Neural cell (in vitro differentiated cells): Measurements from ENCODE around the gene CTXN1. TPM values are rescaled to one million over a fixed set of nuclear protein-coding genes. Genes with fewer than 3 reads are reported as not detected.

ENCODE experiments used
- H2AFZ ChIP-seq: fragments of 200-600, 300-800 bp; sonication (generic), shearing (Covaris generic); 2 replicates; pipeline ENCODE4 v1.6.0; 2014; ENCODE audit warnings: low read depth, mild to moderate bottlenecking, antibody characterized with exemption, low read length, moderate library complexity
- H3F3A ChIP-seq: fragments of 200-600 bp; shearing (Covaris generic); 2 replicates; pipeline ENCODE4 v1.6.1; 2016; ENCODE audit warnings: mild to moderate bottlenecking, moderate library complexity, mixed read lengths, antibody characterized with exemption, low read length; ENCODE audit not compliant: insufficient read depth, poor library complexity, severe bottlenecking
- H3K27ac ChIP-seq: fragments of 200-600, 300-800 bp; sonication (generic), shearing (Covaris generic); 2 replicates; pipeline ENCODE4 v1.5.1; 2014; ENCODE audit warnings: mild to moderate bottlenecking, low read length, moderate library complexity
- H3K27me3 ChIP-seq: fragments of 300-800, 200-600 bp; sonication (generic), shearing (Covaris generic); 2 replicates; pipeline ENCODE4 v1.6.0; 2014; ENCODE audit warnings: mild to moderate bottlenecking, low read depth, low read length, moderate library complexity; ENCODE audit not compliant: insufficient read depth
- H3K36me3 ChIP-seq: fragments of 300-800, 200-600 bp; sonication (generic), shearing (Covaris generic); 2 replicates; pipeline ENCODE4 v1.5.1; 2014; ENCODE audit warnings: mild to moderate bottlenecking, antibody characterized with exemption, low read length, moderate library complexity; ENCODE audit not compliant: insufficient read depth
- H3K4me2 ChIP-seq: fragments of 300-800, 200-600 bp; sonication (generic), shearing (Covaris generic); 2 replicates; pipeline ENCODE4 v1.6.0; 2014; ENCODE audit warnings: mild to moderate bottlenecking, low read length
- H3K4me3 ChIP-seq: fragments of 300-800, 200-600 bp; sonication (generic), shearing (Covaris generic); 2 replicates; pipeline ENCODE4 v1.5.1; 2014; ENCODE audit warnings: mild to moderate bottlenecking, low read length, moderate library complexity
- H3K79me2 ChIP-seq: fragments of 200-600 bp; shearing (Covaris generic); replicated peaks from 2 replicates; pipeline ENCODE4 v1.6.0; 2014; ENCODE audit warnings: mild to moderate bottlenecking, low read length, moderate library complexity; ENCODE audit not compliant: insufficient read depth
- H3K9ac ChIP-seq: fragments of 300-800, 200-600 bp; sonication (generic), shearing (Covaris generic); 2 replicates; pipeline ENCODE4 v1.6.1; 2016; ENCODE audit warnings: mild to moderate bottlenecking, low read length, mixed read lengths
- H3K9me2 ChIP-seq: fragments of 200-600 bp; shearing (Covaris generic); 2 replicates; pipeline ENCODE4 v1.6.1; 2016; ENCODE audit warnings: mild to moderate bottlenecking, low read length, mixed read lengths; ENCODE audit not compliant: insufficient read depth
- H3K9me3 ChIP-seq: fragments of 200-600, 300-800 bp; sonication (generic), shearing (Covaris generic); 2 replicates; pipeline ENCODE4 v1.6.1; 2016; ENCODE audit warnings: mild to moderate bottlenecking, mixed run types, low read length, moderate library complexity, mixed read lengths
- H4K20me1 ChIP-seq: fragments of 200-600 bp; shearing (Covaris generic); 2 replicates; pipeline ENCODE4 v1.6.1; 2016; ENCODE audit warnings: mild to moderate bottlenecking, mixed run types; ENCODE audit not compliant: insufficient read depth
- EZH2 ChIP-seq: fragments of 200-600, 300-800 bp; shearing (Covaris generic), sonication (generic); IDR thresholded peaks from 2 replicates; pipeline ENCODE4 v1.6.1; 2014; ENCODE audit warnings: antibody characterized with exemption, low read length, borderline replicate concordance, mild to moderate bottlenecking; ENCODE audit not compliant: insufficient read depth, poor library complexity, severe bottlenecking
- MXI1 ChIP-seq: fragments of 450-650 bp; conservative IDR thresholded peaks from 2 replicates; pipeline ENCODE4 v1.6.1; 2014; ENCODE audit warnings: antibody characterized with exemption, mild to moderate bottlenecking; ENCODE audit not compliant: poor library complexity, severe bottlenecking
- POLR2AphosphoS5 ChIP-seq: IDR thresholded peaks from 2 replicates; pipeline ENCODE4 v1.6.1; 2012
- RAD21 ChIP-seq: fragments of 450-650 bp; conservative IDR thresholded peaks from 2 replicates; pipeline ENCODE4 v1.6.1; 2014; ENCODE audit warnings: antibody characterized with exemption, mild to moderate bottlenecking, moderate library complexity
- SMC3 ChIP-seq: fragments of 450-650 bp; conservative IDR thresholded peaks from 2 replicates; pipeline ENCODE4 v1.6.1; 2014; ENCODE audit warnings: antibody characterized with exemption, mild to moderate bottlenecking, moderate library complexity; ENCODE audit not compliant: poor library complexity
- TAF1 ChIP-seq: IDR thresholded peaks from 2 replicates; pipeline ENCODE4 v1.6.1; 2012; ENCODE audit warnings: low read depth
- polyA plus RNA-seq: library from polyadenylated mRNA; depleted of rRNA; stranded (reverse); fragments of >200 nt; gene quantifications from 2 replicates; pipeline ENCODE4 v1.2.3, GENCODE V29; 2014
- TF ChIP-seq, protein P1 (sequence below): fragments of 450-650 bp; IDR thresholded peaks from 2 replicates; pipeline ENCODE4 v1.5.1; 2014; ENCODE audit warnings: antibody characterized with exemption, mild to moderate bottlenecking, moderate library complexity; ENCODE audit not compliant: poor library complexity, severe bottlenecking
- TF ChIP-seq, protein P2 (sequence below): IDR thresholded peaks from 2 replicates; pipeline ENCODE4 v1.6.1; 2012; ENCODE audit warnings: borderline replicate concordance

The CTXN1 gene
- polyA plus RNA-seq, 1 donor from 2014 or later, result 24.7 TPM

DNA sequence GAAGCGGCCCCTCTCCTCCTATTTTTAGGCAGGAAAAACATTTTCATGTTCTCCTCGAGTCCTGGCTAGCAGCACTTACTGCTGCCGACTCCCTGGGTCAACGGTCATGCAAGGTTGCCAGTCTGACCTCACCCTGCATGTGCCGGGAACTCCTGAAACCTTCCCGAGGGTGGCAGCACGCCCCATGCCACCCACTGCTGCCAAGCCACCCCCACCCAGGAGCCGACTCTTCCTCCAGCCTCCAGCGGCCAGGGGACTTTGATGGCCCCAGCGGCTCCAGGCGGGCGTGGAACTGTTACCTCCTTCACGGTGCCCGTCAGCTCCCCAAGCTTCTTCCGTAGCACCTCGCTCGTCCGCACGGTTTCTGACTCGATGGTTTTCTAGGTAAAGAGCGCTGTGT, 8.8 kb upstream of the CTXN1 start:
- Histone ChIP-seq H3K9me2 (no peaks in the 10 kb centered on the region), H3K9ac (no peak overlapping the region), H3K4me3 (no peak overlapping the region), H4K20me1 (no peaks in the 10 kb centered on the region), H3K27ac (no peak overlapping the region), H3F3A (no peaks in the 10 kb centered on the region), H3K79me2 (no peaks in the 10 kb centered on the region), H3K9me3 (no peaks in the 10 kb centered on the region), H3K36me3 (no peaks in the 10 kb centered on the region), H3K4me2 (no peak overlapping the region), H3K27me3 (no peaks in the 10 kb centered on the region), H2AFZ (no peak overlapping the region)
- TF ChIP-seq, protein P1, sequence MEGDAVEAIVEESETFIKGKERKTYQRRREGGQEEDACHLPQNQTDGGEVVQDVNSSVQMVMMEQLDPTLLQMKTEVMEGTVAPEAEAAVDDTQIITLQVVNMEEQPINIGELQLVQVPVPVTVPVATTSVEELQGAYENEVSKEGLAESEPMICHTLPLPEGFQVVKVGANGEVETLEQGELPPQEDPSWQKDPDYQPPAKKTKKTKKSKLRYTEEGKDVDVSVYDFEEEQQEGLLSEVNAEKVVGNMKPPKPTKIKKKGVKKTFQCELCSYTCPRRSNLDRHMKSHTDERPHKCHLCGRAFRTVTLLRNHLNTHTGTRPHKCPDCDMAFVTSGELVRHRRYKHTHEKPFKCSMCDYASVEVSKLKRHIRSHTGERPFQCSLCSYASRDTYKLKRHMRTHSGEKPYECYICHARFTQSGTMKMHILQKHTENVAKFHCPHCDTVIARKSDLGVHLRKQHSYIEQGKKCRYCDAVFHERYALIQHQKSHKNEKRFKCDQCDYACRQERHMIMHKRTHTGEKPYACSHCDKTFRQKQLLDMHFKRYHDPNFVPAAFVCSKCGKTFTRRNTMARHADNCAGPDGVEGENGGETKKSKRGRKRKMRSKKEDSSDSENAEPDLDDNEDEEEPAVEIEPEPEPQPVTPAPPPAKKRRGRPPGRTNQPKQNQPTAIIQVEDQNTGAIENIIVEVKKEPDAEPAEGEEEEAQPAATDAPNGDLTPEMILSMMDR, result no peak
- no peak for TF ChIP-seq MXI1
- TF ChIP-seq, protein P2, sequence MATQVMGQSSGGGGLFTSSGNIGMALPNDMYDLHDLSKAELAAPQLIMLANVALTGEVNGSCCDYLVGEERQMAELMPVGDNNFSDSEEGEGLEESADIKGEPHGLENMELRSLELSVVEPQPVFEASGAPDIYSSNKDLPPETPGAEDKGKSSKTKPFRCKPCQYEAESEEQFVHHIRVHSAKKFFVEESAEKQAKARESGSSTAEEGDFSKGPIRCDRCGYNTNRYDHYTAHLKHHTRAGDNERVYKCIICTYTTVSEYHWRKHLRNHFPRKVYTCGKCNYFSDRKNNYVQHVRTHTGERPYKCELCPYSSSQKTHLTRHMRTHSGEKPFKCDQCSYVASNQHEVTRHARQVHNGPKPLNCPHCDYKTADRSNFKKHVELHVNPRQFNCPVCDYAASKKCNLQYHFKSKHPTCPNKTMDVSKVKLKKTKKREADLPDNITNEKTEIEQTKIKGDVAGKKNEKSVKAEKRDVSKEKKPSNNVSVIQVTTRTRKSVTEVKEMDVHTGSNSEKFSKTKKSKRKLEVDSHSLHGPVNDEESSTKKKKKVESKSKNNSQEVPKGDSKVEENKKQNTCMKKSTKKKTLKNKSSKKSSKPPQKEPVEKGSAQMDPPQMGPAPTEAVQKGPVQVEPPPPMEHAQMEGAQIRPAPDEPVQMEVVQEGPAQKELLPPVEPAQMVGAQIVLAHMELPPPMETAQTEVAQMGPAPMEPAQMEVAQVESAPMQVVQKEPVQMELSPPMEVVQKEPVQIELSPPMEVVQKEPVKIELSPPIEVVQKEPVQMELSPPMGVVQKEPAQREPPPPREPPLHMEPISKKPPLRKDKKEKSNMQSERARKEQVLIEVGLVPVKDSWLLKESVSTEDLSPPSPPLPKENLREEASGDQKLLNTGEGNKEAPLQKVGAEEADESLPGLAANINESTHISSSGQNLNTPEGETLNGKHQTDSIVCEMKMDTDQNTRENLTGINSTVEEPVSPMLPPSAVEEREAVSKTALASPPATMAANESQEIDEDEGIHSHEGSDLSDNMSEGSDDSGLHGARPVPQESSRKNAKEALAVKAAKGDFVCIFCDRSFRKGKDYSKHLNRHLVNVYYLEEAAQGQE, result no peak
- TF ChIP-seq RAD21, result no peak
- no peak for TF ChIP-seq POLR2AphosphoS5
- TF ChIP-seq TAF1, result no peak

DNA sequence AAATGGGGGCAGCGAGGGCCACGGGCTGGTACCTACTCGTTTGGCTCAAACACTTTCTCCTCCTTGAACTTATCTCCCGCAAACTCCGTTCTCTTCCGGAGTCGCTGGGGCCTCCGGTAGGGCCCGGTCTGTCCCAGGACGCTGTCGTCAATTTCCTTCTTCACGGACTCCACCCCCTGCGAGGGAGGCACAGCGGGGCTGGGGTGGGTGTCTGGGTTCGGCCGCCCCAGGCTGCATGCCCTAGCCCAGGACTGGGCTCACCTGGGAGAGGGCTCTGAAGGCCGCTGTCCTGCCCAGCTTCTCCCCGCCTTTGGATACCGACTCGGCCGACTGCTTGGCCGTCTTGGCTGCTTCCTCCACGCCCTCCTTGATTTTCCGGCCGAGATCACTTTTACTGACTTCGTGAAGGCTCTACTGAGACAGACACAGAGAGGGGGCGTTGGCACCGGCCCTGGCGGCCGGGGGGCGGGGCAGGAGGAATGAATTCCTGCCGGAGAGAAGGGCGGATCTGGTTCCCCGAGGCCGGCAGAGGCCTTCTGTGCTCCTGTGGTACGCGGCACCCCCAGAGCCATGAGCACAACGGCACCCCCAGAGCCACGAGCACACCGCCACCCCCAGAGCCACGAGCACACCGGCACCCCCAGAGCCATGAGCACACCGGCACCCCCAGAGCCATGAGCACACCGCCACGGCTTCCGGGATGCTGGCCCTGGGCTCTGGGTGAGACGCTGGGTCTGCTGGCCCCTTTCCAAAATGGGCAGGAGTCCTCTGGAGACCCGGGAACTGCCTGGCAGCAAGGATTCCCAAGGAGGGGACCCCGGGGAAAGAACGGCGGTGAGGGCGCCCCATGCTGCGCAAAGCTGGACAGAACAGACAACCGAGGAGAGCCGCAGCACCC, 8.1 kb upstream of the CTXN1 start:
- no peaks in the 10 kb centered on the region for H3K9me3 ChIP-seq
- no peaks in the 10 kb centered on the region for H3K79me2 ChIP-seq
- H3K27me3 ChIP-seq, result no peaks in the 10 kb centered on the region
- no peaks in the 10 kb centered on the region for H4K20me1 ChIP-seq
- H3K27ac ChIP-seq, result no peak overlapping the region
- TF ChIP-seq SMC3 (no peak), EZH2 (no peak)
- no peaks in the 10 kb centered on the region for H3F3A ChIP-seq
- no peak overlapping the region for H2AFZ ChIP-seq
- no peaks in the 10 kb centered on the region for H3K9me2 ChIP-seq
- no peak overlapping the region for H3K4me3 ChIP-seq
- H3K36me3 ChIP-seq, result no peaks in the 10 kb centered on the region
- H3K9ac ChIP-seq, result no peak overlapping the region
- H3K4me2 ChIP-seq, result no peak overlapping the region
